H1 (cell line): ENCODE results near the gene AGRN. TPM values are rescaled to one million over a fixed set of nuclear protein-coding genes. Genes with fewer than 3 reads are reported as not detected.

Source experiments
- CTCF ChIA-PET: fragments of 300-600 bp; sonication (Branson Sonifier 250); formaldehyde crosslinking; loops from one replicate; lab custom pipeline; 2021; ENCODE audit not compliant: partially characterized antibody; lab: Charles Lee
- POLR2A ChIA-PET: fragments of 300-600 bp; sonication (Branson Sonifier 250); formaldehyde crosslinking; loops from one replicate; lab custom pipeline; 2021; ENCODE audit warnings: inconsistent platforms; ENCODE audit not compliant: partially characterized antibody; lab: Charles Lee
- DNase-seq, 2 experiments: peaks; one replicate each; pipeline versions ENCODE4 v3.0.0 to v3.0.0-alpha.2; 2010 to 2022; ENCODE audit warnings: low spot score in 2 of 2, low read depth in 1 of 2, mixed read lengths in 1 of 2
- FAIRE-seq: peaks from 2 replicates; lab custom pipeline; 2011; peaks lifted over from hg19 to GRCh38; lab: Jason Lieb, UNC
- H2AFZ ChIP-seq: 2 replicates; pipeline ENCODE4 v1.8.1; 2012; ENCODE audit warnings: low read length, inconsistent platforms
- H2AK5ac ChIP-seq: 2 replicates; pipeline ENCODE4 v1.6.1; 2013; ENCODE audit warnings: low read depth, low read length
- H2BK120ac ChIP-seq: replicated peaks from 2 replicates; pipeline ENCODE3; 2013; ENCODE audit warnings: low read depth, low read length, inconsistent platforms
- H2BK12ac ChIP-seq: 2 replicates; pipeline ENCODE4 v1.6.1; 2013; ENCODE audit warnings: low read depth, low read length
- H2BK15ac ChIP-seq: 2 replicates; pipeline ENCODE4 v1.6.1; 2013; ENCODE audit warnings: low read length
- H2BK20ac ChIP-seq: 2 replicates; pipeline ENCODE4 v1.6.1; 2013; ENCODE audit warnings: low read length
- H2BK5ac ChIP-seq: 2 replicates; pipeline ENCODE4 v1.6.1; 2013; ENCODE audit warnings: low read depth, low read length
- H3K14ac ChIP-seq: 2 replicates; pipeline ENCODE4 v1.6.1; 2013; ENCODE audit warnings: inconsistent platforms; ENCODE audit not compliant: insufficient read length
- H3K18ac ChIP-seq: 2 replicates; pipeline ENCODE4 v1.6.1; 2013; ENCODE audit warnings: low read length; ENCODE audit errors: extremely low read depth
- H3K23ac ChIP-seq: 2 replicates; pipeline ENCODE4 v1.6.1; 2013; ENCODE audit warnings: inconsistent platforms; ENCODE audit not compliant: insufficient read length
- H3K23me2 ChIP-seq: 2 replicates; pipeline ENCODE4 v1.6.1; 2013; ENCODE audit warnings: low read depth, low read length
- H3K27ac ChIP-seq: 2 replicates; pipeline ENCODE4 v1.6.1; 2011; ENCODE audit warnings: low read depth, low read length, inconsistent platforms
- H3K27me3 ChIP-seq, 4 experiments: replicated peaks in 1 of 4; 1 replicate in 1 of 4; 2 replicates in 3 of 4; pipeline versions ENCODE4 v1.6.1 to v1.8.1; 2011 to 2013; ENCODE audit warnings: low read length in 3 of 4, mild to moderate bottlenecking in 3 of 4, inconsistent platforms in 2 of 4, mixed read lengths in 2 of 4, moderate library complexity in 1 of 4; ENCODE audit not compliant: control insufficient read depth in 3 of 4, insufficient read depth in 3 of 4; ENCODE audit errors: extremely low read depth in 1 of 4
- H3K36me3 ChIP-seq, 4 experiments: 2 replicates each; pipeline versions ENCODE4 v1.6.1 to v1.8.1; 2011 to 2013; ENCODE audit warnings: mild to moderate bottlenecking in 4 of 4, low read length in 3 of 4, moderate library complexity in 2 of 4, control low read depth in 1 of 4, inconsistent platforms in 1 of 4; ENCODE audit not compliant: insufficient read depth in 4 of 4, control insufficient read depth in 2 of 4
- H3K4ac ChIP-seq: replicated peaks from 2 replicates; pipeline ENCODE3; 2013; ENCODE audit warnings: low read length, low read depth, mixed read lengths, inconsistent platforms; ENCODE audit not compliant: insufficient read length
- H3K4me1 ChIP-seq, 4 experiments: replicated peaks in 1 of 4; 1 replicate in 1 of 4; 2 replicates in 3 of 4; pipeline versions ENCODE4 v1.6.1 to v1.8.1; 2011 to 2013; ENCODE audit warnings: low read length in 3 of 4, inconsistent platforms in 2 of 4, mixed read lengths in 1 of 4; ENCODE audit not compliant: insufficient read depth in 4 of 4, control insufficient read depth in 3 of 4
- H3K4me2 ChIP-seq, 2 experiments: 2 replicates each; pipeline versions ENCODE4 v1.6.1 to v1.8.1; 2011 to 2013; ENCODE audit warnings: low read depth in 2 of 2, low read length in 2 of 2, control low read depth in 1 of 2, inconsistent platforms in 1 of 2, mild to moderate bottlenecking in 1 of 2; ENCODE audit not compliant: insufficient read depth in 1 of 2
- H3K4me3 ChIP-seq, 4 experiments: fragments of 200-600, 300-600 bp in 1 of 4; sonication (generic), shearing (Covaris generic), sonication (Bioruptor Twin) in 1 of 4; 2 replicates each; pipeline versions ENCODE4 v1.5.1 to v1.8.1; 2011 to 2016; ENCODE audit warnings: low read length in 4 of 4, low read depth in 3 of 4, control low read depth in 2 of 4, inconsistent platforms in 2 of 4, mild to moderate bottlenecking in 2 of 4, mixed read lengths in 1 of 4, moderate library complexity in 1 of 4; ENCODE audit not compliant: insufficient read depth in 2 of 4; ENCODE audit errors: extremely low read depth in 1 of 4
- H3K56ac ChIP-seq: replicated peaks from 2 replicates; pipeline ENCODE3; 2013; ENCODE audit warnings: low read depth, mild to moderate bottlenecking, mixed read lengths, low read length, inconsistent platforms; ENCODE audit not compliant: insufficient read length
- H3K79me1 ChIP-seq: 2 replicates; pipeline ENCODE4 v1.6.1; 2013; ENCODE audit warnings: low read depth, low read length, control low read depth
- H3K79me2 ChIP-seq, 2 experiments: 2 replicates each; pipeline versions ENCODE4 v1.6.1 to v1.8.1; 2012 to 2013; ENCODE audit warnings: low read length in 2 of 2, mild to moderate bottlenecking in 2 of 2, inconsistent platforms in 1 of 2; ENCODE audit not compliant: insufficient read depth in 2 of 2, control insufficient read depth in 1 of 2
- H3K9ac ChIP-seq, 4 experiments: replicated peaks in 1 of 4; 1 replicate in 1 of 4; 2 replicates in 3 of 4; pipeline versions ENCODE4 v1.6.1 to v1.8.1; 2011 to 2013; ENCODE audit warnings: low read depth in 3 of 4, low read length in 3 of 4, control low read depth in 2 of 4, mild to moderate bottlenecking in 2 of 4, moderate library complexity in 2 of 4, inconsistent platforms in 1 of 4; ENCODE audit errors: extremely low read depth in 1 of 4
- H3K9me3 ChIP-seq, 2 experiments: 2 replicates each; pipeline versions ENCODE4 v1.6.1 to v1.8.1; 2012 to 2013; ENCODE audit warnings: mild to moderate bottlenecking in 2 of 2, moderate library complexity in 2 of 2, control low read depth in 1 of 2, inconsistent platforms in 1 of 2, low read depth in 1 of 2, low read length in 1 of 2, mixed read lengths in 1 of 2; ENCODE audit not compliant: insufficient read depth in 2 of 2
- H4K20me1 ChIP-seq, 2 experiments: replicated peaks in 1 of 2; 2 replicates each; pipeline versions ENCODE3 to v1.8.1; 2011 to 2013; ENCODE audit warnings: inconsistent platforms in 2 of 2, low read length in 2 of 2, mild to moderate bottlenecking in 1 of 2; ENCODE audit not compliant: insufficient read depth in 2 of 2, control insufficient read depth in 1 of 2
- H4K5ac ChIP-seq: 2 replicates; pipeline ENCODE4 v1.6.1; 2013; ENCODE audit warnings: low read length, low read depth, mixed read lengths, inconsistent platforms; ENCODE audit not compliant: insufficient read length
- H4K8ac ChIP-seq: 2 replicates; pipeline ENCODE4 v1.8.0; 2013; ENCODE audit warnings: mild to moderate bottlenecking, moderate library complexity, low read length, inconsistent platforms; ENCODE audit not compliant: insufficient read depth; ENCODE audit errors: extremely low read depth
- H4K91ac ChIP-seq: replicated peaks from 2 replicates; pipeline ENCODE3; 2013; ENCODE audit warnings: low read length, mixed read lengths, inconsistent platforms; ENCODE audit not compliant: insufficient read length
- NANOG ChIP-seq: IDR thresholded peaks from 2 replicates; pipeline ENCODE4 v1.6.1; 2011; ENCODE audit warnings: low read length, low read depth, mild to moderate bottlenecking, inconsistent platforms; ENCODE audit not compliant: insufficient read depth, poor library complexity, severe bottlenecking
- WGBS, 2 experiments: shearing (Covaris generic) in 1 of 2; methylation state at CpG; one replicate each; pipeline versions ENCODE4 v1.1.6 to v1.1.7; 2013 to 2015; ENCODE audit warnings: low lambda C conversion rate in 2 of 2, mixed read lengths in 2 of 2, inconsistent platforms in 1 of 2, low coverage in 1 of 2, missing lambda C conversion rate in 1 of 2; ENCODE audit not compliant: insufficient replicate concordance in 2 of 2, insufficient coverage in 1 of 2, insufficient read length in 1 of 2; ENCODE audit errors: extremely low coverage in 1 of 2, missing lambda C conversion rate in 1 of 2; 5-methylcytosine and 5-hydroxymethylcytosine counted together
- polyA plus RNA-seq, 7 experiments: library from polyadenylated mRNA; depleted of rRNA in 3 of 7; stranded (reverse) in 5 of 7; unstranded in 2 of 7; fragments of >200 nt in 5 of 7; fragments of 200-250 nt in 2 of 7; gene quantifications; 1 replicate in 5 of 7; 2 replicates in 1 of 7; 4 replicates in 1 of 7; pipeline versions ENCODE4 v1.2.1 to v1.2.3, GENCODE V29; 2011 to 2013; ENCODE audit warnings: missing spikeins in 2 of 7, mixed read lengths in 2 of 7
- total RNA-seq: library from RNA; stranded (reverse); fragmentation: NEBNext Ultra II Directional; extraction: Animal tissue kit (Norgen Biotek cat#: 25700); gene quantifications from 2 replicates; pipeline ENCODE4 v1.2.1, GENCODE V29; 2021

The AGRN gene
- total and polyA plus RNA-seq, 2 of the 8 experiments (the other 6 are each of a cell fraction or from before 2014, with no cell fraction given): 52.3 to 155 TPM

- no peaks in the 10 kb centered on the region for H3K9me3 ChIP-seq
- no peak overlapping the region for H2BK120ac ChIP-seq
- H3K18ac ChIP-seq: no peak overlapping the region
- ChIA-PET CTCF (interaction anchor here (1.0 to 7.7 kb wide), 3 partner anchors 10 to 72 kb away, joined by 4 to 86 read pairs (median 5); partner anchors contain the start of gene PERM1), POLR2A (no interaction called here)
- no peak overlapping the region for H3K56ac ChIP-seq
- H3K4me2 ChIP-seq: no peak overlapping the region
- no peak for TF ChIP-seq NANOG
- no peak overlapping the region for H3K4ac ChIP-seq
- no peaks in the 10 kb centered on the region for H3K4me1 ChIP-seq
- no peak overlapping the region for H3K14ac ChIP-seq
- H3K9ac ChIP-seq: no peak overlapping the region
- H2BK20ac ChIP-seq: no peak overlapping the region
- no peak overlapping the region for H3K27ac ChIP-seq
- H2BK15ac ChIP-seq: no peak overlapping the region
- WGBS, 2 experiments: 96% methylated on average over 10 of the region's 10 CpGs; no CpG with 5 or more reads in 1 of the 2 experiments
- no peak overlapping the region for H2AK5ac ChIP-seq
- no peak overlapping the region for H4K5ac ChIP-seq
- DNase-seq: no peak
- H3K79me2 ChIP-seq: no peaks in the 10 kb centered on the region
- no peak overlapping the region for H2BK12ac ChIP-seq
- peaks cover 4% of the 10 kb centered on the region; the same call in 1 of the 2 replicates for H3K23me2 ChIP-seq
- peaks cover 4 to 41% (median 30%) of the 10 kb centered on the region in 4 experiments for H3K27me3 ChIP-seq
- H4K8ac ChIP-seq: no peak overlapping the region
- FAIRE-seq: no peak
- H4K91ac ChIP-seq: no peak overlapping the region
- peaks cover 0 to 3% of the 10 kb centered on the region in 2 experiments for H4K20me1 ChIP-seq
- H3K79me1 ChIP-seq: no peaks in the 10 kb centered on the region
- H3K36me3 ChIP-seq: no peaks in the 10 kb centered on the region
- H2AFZ ChIP-seq: no peak overlapping the region
- no peak overlapping the region for H3K23ac ChIP-seq
- no peak overlapping the region for H3K4me3 ChIP-seq
- H2BK5ac ChIP-seq: no peak overlapping the region
Observed at GRCh38 chr1:991895-992294, 28.0 kb upstream of the AGRN start.
